Right cardiac atrium (tissue), 5 donors: ENCODE measurements around the gene ADCY1. TPM values are rescaled to one million over a fixed set of nuclear protein-coding genes. Genes with fewer than 3 reads are reported as not detected.

ENCODE experiments used
- ATAC-seq, 2 donors: fragments of 200-7000 bp; cut with Tn5 transposase; one replicate each; pipeline versions ENCODE4 v1.8.0 to v1.9.1; 2020; ENCODE audit warnings: moderate library complexity in 2 of 2, mild to moderate bottlenecking in 1 of 2
- DNase-seq, 3 donors: peaks; one replicate each; pipeline ENCODE4 v3.0.0-alpha.2; 2020
- H3K27ac ChIP-seq: one replicate; pipeline ENCODE4 v1.5.1; 2013; ENCODE audit warnings: mild to moderate bottlenecking, low read length, control low read depth, moderate library complexity
- H3K27me3 ChIP-seq: one replicate; pipeline ENCODE4 v1.6.1; 2013; ENCODE audit not compliant: control insufficient read depth, insufficient read depth
- H3K4me1 ChIP-seq: one replicate; pipeline ENCODE4 v1.6.1; 2013; ENCODE audit warnings: low read length; ENCODE audit not compliant: control insufficient read depth, insufficient read depth
- H3K4me3 ChIP-seq: one replicate; pipeline ENCODE4 v1.5.1; 2013; ENCODE audit warnings: low read length, control low read depth
- H3K9me3 ChIP-seq: one replicate; pipeline ENCODE4 v1.6.1; 2013; ENCODE audit warnings: low read length; ENCODE audit not compliant: control insufficient read depth
- WGBS: extraction: QIAGEN DNeasy Blood & Tissue Kit; methylation state at CpG from one replicate; pipeline ENCODE4 v1.1.7; 2013; 5-methylcytosine and 5-hydroxymethylcytosine counted together
- intact Hi-C, 4 donors: fragments of 100-400 bp; cut with DNase I; formaldehyde crosslinking; loops; one replicate each; pipeline versions ENCODE4 v1.11.0 to v1.14.0; 2022 to 2023
- polyA plus RNA-seq: library from polyadenylated mRNA; stranded (reverse); fragments of 200-250 nt; gene quantifications from one replicate; pipeline ENCODE4 v1.2.3, GENCODE V29; 2013
- total RNA-seq, 4 donors: library from RNA; stranded (reverse); fragmentation: NEBNext Ultra II Directional; extraction: Animal tissue kit (Norgen Biotek cat#: 25700); gene quantifications; one replicate each; pipeline ENCODE4 v1.2.1, GENCODE V29; 2021
- donor health status: healthy with polysubstance abuse.
- donor health status: DM: no; HTN: yes; CAD: no.
- donor health status: DM: no; HTN: no; CAD: no.
- donor health status: DM: no; HTN: yes; CAD: no; lungs with severe emphysema.
- donor health status: DM: yes; HTN: yes; CAD: no.

ADCY1 gene
- total and polyA plus RNA-seq, 5 donors, result 2.2 to 5.9 (median 4.3) TPM

DNA sequence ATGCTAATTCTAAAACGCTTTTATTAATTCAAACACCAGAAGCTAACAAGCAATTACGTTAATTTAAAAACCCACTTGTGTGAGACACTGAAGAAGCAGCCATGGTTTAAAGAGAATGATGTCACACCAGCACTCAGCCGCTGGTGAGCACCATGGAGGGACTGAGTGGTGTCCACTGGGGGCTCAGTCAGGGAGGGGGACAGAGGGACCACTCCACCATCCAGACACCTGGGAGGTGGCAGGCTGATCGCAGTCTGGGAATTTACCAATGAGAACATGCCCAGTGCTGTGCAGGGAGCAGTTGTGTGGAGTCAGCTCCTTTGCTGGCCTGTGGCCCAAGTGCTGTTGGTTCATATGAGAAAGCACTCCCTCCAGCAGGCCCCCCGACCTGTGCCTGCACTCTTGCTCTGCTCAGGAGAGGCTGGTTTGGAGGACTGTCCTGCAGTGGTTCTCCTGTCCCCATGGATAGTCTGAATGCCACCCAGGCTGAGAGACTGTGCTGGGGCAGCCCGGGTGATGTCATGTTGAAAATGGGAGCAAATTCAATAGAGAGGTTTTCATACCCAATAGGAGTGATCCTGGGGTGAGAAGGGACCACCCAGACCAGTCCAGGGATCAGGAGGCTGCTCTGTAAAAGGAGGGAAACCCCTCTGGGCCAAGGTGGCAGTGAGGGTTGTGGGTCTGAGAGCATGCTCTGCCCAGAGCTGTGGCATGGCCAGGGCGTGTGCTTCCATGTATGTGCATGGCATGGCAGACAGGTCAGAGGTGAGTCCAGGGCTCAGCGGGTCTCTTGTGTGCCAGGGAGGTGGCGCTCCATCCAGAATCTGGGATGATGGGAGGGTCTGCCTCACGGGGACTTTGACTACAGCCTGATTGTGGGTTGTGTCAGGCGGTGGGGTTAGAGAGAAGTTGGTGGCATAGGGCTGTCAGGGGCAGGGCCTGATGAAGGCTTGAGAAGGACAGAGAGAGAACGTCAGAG, 12.7 kb downstream of the ADCY1 start:
- Histone ChIP-seq H3K4me3 (no peak overlapping the region), H3K27me3 (no peaks in the 10 kb centered on the region), H3K27ac (no peak overlapping the region), H3K9me3 (no peaks in the 10 kb centered on the region), H3K4me1 (no peaks in the 10 kb centered on the region)
- DNase-seq (no peak), ATAC-seq (no peak)
- 89% methylated on average over 12 of the region's 12 CpGs for WGBS
- intact Hi-C loops, result no loop called here

DNA sequence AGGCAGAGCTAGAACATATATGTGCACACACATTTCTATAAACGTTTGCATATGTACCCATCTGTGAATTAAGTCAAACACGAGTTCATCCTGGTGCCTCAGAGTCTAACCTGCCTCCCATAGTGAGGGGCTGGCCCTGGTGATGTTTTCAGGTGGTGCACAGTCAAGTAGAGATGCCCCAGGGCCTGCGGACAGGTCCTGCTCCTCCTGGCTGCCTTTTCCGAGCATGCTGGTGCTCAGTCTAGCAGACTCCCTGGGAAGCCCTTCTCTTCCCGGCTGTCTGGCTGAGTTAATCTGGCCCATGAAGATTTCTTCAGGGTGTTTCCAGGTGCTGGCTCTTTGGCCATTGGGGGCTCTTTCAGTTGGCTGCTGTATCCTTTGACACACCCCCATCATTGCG, 14.3 kb downstream of the ADCY1 start:
- H3K9me3 ChIP-seq, result no peaks in the 10 kb centered on the region
- no peak for ATAC-seq
- 92% methylated on average over 6 of the region's 6 CpGs for WGBS

DNA sequence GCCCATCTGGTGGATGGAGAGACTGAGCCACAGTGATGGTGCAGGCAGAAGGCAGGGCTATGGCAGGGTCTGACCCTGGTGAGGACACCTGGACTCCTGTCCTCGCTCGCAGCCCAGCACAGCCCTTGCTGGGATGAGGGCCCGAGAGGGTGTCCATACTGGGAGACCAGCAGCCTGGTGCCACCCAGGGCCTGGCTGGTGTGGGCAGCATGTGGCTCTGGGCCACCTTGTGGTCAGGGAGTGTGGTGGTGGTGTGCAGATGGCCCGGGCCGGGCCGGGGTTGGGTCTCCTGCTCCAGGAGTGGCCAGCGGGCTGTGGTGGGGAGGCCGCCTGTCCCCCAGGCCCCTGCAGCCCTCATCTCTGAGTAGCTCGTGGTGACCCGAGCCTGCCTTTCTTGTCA, 14.9 kb downstream of the ADCY1 start:
- 91% methylated on average over 10 of the region's 10 CpGs for WGBS
- intact Hi-C loops, result no loop called here

More for the DNA sequence above, 14.3 kb downstream of the ADCY1 start:
- intact Hi-C loops, result no loop called here
- H3K4me1 ChIP-seq, result no peaks in the 10 kb centered on the region
- H3K4me3 ChIP-seq, result no peak overlapping the region
- no peak for DNase-seq
- no peak overlapping the region for H3K27ac ChIP-seq
- H3K27me3 ChIP-seq, result no peaks in the 10 kb centered on the region

DNA sequence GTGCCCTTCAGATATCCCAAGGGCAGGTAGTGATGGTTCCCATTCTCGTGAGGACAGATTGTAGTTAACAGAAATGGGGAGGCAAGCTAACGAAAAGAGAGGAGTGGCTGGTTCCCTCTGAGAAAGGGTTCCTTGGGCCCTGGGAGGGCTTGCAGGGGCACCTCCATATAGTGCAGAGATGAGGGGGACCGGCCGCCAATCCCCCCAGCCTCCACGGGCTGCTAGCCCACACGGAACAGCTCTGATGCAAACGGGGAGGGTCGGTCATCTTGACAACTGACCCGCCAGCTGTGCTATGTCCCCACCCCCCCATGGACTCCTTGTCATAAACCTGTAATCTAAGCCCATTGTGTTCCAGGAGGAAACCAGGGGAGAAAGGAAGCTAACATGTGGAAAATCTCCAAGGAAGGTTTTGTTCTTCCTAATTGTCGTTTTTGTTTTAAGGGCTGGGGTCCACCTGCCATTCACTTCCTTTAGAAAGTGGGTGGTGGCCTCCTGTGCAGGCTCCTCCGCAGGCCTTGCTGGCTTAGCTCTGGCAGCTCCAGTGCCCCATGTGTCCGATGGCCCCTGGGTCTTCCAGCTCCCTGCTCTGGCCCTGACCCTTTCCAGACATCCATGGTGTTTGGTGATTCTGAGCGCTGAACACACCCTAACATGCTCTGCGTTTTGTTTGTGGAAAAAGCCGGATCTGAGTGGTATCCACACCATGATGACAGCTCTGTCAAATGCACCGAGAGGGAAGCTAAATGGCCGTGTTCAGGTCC, 15.9 kb downstream of the ADCY1 start:
- Histone ChIP-seq H3K27me3 (no peaks in the 10 kb centered on the region), H3K4me3 (no peak overlapping the region), H3K4me1 (no peaks in the 10 kb centered on the region), H3K27ac (no peak overlapping the region), H3K9me3 (no peaks in the 10 kb centered on the region)
- intact Hi-C loops, result no loop called here
- no peak for DNase-seq
- ATAC-seq, result no peak
- 68% methylated on average over 17 of the region's 17 CpGs for WGBS

More for the DNA sequence above, 14.9 kb downstream of the ADCY1 start:
- Histone ChIP-seq H3K27ac (no peak overlapping the region), H3K27me3 (no peaks in the 10 kb centered on the region), H3K4me3 (no peak overlapping the region), H3K4me1 (no peaks in the 10 kb centered on the region), H3K9me3 (no peaks in the 10 kb centered on the region)
- no peak for DNase-seq
- no peak for ATAC-seq

DNA sequence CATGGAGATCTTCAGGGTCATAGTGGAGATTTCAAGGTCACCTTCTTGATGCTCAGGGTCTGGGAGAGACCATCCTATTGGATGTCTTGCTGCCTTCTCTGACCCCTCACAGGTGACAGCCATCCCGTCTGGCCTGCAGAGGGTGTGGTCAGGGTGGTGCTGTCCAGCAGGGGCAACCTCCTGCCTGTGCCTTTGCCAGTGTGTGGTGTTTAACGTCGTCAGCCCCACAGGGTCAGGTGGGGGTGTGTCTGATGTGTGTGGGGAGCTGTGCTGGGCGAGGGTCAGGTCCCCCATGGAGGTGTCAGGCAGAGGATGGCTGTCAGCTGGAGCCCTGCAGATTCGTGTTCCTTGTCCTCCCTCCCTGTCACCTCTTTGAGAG, 16.5 kb downstream of the ADCY1 start:
- 45% methylated on average over 5 of the region's 5 CpGs for WGBS

DNA sequence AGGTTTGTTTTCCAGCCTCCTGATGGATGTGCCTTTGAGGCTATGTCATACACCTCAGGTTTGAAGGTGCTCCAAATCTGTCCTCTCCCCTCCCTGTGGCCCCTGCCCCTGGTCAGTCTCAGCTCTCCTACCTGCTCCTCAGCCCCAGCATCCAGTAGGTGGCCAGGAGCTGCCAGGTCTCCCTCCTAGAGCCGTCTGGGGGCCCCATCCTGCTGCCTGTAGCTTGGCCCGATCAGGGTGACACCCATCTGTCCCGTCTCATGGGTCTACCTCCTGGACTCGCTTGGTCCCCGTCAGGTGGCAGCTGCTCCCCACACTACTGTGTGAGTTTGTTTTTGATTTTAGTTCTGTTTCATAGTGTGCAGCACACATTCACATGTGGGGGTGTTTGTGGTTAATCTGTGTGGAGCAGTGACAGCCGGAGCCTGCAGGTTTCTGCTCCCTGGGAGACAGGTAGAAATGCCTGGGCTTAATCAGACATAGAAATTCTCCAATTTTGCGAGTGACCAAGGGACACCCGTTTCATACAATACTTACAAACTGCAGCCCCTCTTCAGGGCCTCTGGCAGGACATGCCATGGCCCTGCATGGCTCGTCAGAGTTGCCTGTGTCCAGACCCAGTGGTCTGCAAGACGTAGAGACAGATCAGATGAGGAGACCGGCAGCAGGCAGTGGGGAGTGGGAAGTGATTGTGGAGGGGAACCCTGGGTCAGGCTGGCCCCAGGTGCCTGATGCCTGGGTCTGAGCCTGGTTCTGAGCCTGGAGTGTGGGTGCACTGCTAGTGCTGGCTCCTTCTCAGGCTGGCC, 17.1 kb downstream of the ADCY1 start:
- no peaks in the 10 kb centered on the region for H3K27me3 ChIP-seq
- H3K9me3 ChIP-seq, result no peaks in the 10 kb centered on the region
- 89% methylated on average over 11 of the region's 11 CpGs for WGBS
- ATAC-seq (no peak), DNase-seq (no peak)
- no peak overlapping the region for H3K4me3 ChIP-seq
- H3K27ac ChIP-seq, result no peak overlapping the region
- H3K4me1 ChIP-seq, result no peaks in the 10 kb centered on the region
- intact Hi-C loops, result no loop called here

More for the DNA sequence above, 16.5 kb downstream of the ADCY1 start:
- H3K4me1 ChIP-seq, result no peaks in the 10 kb centered on the region
- DNase-seq (no peak), ATAC-seq (no peak)
- H3K27ac ChIP-seq, result no peak overlapping the region
- H3K27me3 ChIP-seq, result no peaks in the 10 kb centered on the region
- intact Hi-C loops, result no loop called here
- H3K4me3 ChIP-seq, result no peak overlapping the region
- no peaks in the 10 kb centered on the region for H3K9me3 ChIP-seq

DNA sequence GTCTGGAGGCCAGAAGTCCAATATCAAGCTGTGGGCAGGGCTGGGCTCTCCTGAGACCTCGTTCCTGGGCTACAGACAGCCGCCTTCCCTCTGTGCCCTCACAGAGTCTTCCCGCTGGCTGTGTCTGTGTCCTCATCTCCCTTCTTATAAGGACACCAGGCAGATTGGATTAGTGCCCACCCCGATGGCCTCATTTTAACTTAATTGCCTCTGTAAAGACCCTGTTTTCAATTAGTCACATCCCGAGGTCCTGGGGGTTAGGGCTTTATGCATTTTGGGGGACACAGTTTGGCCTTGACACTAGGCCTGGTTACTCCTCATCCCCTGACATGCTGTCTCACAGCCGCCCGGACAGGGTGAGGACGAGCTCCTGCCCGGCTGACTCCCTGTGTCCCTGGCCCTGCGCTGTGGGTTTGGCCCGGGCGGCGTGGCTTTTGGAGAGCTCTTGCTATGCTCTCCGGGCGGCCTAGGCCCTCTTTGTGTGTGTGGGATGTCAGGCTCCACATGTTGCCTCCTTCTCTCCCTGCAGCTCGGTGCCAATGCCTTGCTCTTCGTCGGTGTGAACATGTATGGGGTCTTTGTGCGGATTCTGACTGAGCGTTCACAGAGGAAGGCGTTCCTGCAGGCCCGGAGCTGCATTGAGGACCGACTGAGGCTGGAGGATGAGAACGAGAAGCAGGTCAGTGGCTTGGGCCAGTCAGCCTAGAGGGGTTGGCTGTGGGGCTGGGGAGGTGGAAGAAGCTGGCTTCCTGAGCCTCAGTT, 18.2 kb downstream of the ADCY1 start:
- Histone ChIP-seq H3K27ac (no peak overlapping the region), H3K27me3 (no peaks in the 10 kb centered on the region), H3K4me3 (no peak overlapping the region), H3K9me3 (no peaks in the 10 kb centered on the region), H3K4me1 (no peaks in the 10 kb centered on the region)
- WGBS, result 89% methylated on average over 24 of the region's 24 CpGs
- no peak for ATAC-seq
- DNase-seq, result no peak
- intact Hi-C loops, result no loop called here

DNA sequence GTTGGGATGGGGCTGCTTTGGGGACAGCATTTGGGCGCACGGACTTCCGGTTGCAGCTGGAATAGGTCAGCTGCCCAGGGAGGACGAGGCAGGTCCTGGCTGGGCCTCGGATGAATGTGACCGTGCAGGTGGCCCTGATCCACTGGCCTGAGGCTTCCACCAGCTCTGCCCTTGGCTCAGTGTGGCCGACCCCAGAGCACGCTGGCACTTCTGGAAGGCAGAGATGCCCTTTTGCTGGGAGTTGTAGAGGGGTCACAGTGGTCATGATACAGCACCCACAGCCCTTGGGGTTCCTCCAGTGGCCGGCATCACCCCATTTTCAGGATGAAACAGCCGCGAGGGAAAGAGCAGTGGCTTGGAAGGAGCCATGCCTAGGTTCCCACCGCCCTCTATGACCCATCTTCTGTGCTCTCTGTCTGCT, 19.0 kb downstream of the ADCY1 start:
- intact Hi-C loops, result no loop called here

DNA sequence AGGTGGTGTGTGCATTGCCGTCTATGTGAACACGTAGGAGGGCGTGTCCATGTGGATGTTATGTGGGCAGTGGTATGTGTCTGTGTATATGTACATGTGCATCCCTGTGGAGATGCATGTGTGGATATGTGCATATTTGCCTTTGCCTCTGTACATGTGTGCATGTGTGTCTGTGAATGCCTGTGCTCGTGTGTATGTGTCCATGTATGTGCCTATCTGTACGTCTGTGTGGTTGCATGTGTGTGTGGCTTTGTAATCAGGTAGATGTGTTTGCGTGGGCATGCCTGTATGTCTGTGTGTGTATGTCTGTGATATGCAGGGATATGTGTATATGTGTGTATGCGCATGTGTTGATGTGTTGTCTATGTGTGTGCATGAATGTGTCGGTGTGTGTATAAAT, 19.7 kb downstream of the ADCY1 start:
- 97% methylated on average over 8 of the region's 8 CpGs for WGBS
- Histone ChIP-seq H3K27me3 (no peaks in the 10 kb centered on the region), H3K4me3 (no peak overlapping the region), H3K9me3 (no peaks in the 10 kb centered on the region), H3K27ac (no peak overlapping the region), H3K4me1 (no peaks in the 10 kb centered on the region)
- DNase-seq (no peak), ATAC-seq (no peak)
- intact Hi-C loops, result no loop called here

More for the DNA sequence above, 19.0 kb downstream of the ADCY1 start:
- Histone ChIP-seq H3K4me1 (no peaks in the 10 kb centered on the region), H3K4me3 (no peak overlapping the region), H3K27me3 (no peaks in the 10 kb centered on the region), H3K9me3 (no peaks in the 10 kb centered on the region), H3K27ac (no peak overlapping the region)
- WGBS, result 96% methylated on average over 12 of the region's 12 CpGs
- ATAC-seq, result no peak
- DNase-seq, result no peak

DNA sequence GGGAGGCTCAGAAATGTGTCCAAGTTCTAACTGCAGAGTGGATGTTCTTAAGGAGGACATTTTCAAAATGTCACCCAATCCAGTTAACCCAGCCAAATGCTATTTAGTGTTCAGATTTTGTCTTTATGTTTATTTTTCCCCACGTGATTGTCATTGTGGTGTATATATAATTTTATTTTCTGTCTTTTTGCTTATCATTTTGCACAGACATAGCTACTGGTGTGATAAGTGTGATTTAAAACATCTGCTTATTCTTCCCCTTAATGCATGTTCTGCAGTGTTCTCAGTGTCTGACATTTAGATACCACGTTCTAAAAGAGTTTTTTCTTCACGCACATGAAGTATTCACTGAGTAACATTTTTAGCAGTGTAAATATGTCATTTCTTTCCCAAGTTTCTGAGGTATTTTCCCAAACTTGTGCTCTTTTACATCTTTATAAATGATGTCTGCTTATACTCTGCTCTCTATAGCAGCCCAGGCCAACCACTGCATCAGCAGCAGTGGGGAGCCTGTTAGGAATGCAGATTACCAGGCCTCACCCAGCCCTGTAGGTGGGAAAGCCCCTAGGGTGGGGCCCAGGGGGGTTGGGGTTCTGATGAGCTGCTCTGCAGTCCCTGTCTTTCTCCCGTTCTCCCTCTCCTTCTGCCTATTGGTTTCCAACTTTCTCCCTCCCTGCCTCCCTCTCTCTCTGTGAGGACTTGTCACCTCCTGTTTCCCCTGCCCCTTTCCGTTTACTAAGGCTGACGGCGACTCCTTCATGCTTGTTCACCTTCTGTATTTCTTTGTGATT, 20.8 kb downstream of the ADCY1 start:
- intact Hi-C loops, result no loop called here

More for the DNA sequence above, 20.8 kb downstream of the ADCY1 start:
- Histone ChIP-seq H3K4me1 (no peaks in the 10 kb centered on the region), H3K27ac (no peak overlapping the region), H3K9me3 (no peaks in the 10 kb centered on the region), H3K27me3 (no peaks in the 10 kb centered on the region), H3K4me3 (no peak overlapping the region)
- 74% methylated on average over 7 of the region's 7 CpGs for WGBS
- no peak for DNase-seq
- no peak for ATAC-seq
